KOPT-K1 (cell line): ENCODE results near the gene SPTLC3.

ENCODE experiments used
- H3K27ac ChIP-seq: fragments of 200-600 bp; sonication (generic); 2 replicates; pipeline ENCODE4 v1.5.1; 2016; ENCODE audit warnings: antibody characterized with exemption, mild to moderate bottlenecking, low read depth, low read length; ENCODE audit not compliant: poor library complexity, severe bottlenecking
- H3K36me3 ChIP-seq: fragments of 200-600 bp; sonication (generic); 2 replicates; pipeline ENCODE4 v1.5.1; 2017; ENCODE audit warnings: antibody characterized with exemption, mild to moderate bottlenecking, low read length, moderate library complexity; ENCODE audit not compliant: insufficient read depth
- H3K9me3 ChIP-seq: fragments of 200-600 bp; sonication (generic); 2 replicates; pipeline ENCODE4 v1.5.1; 2017; ENCODE audit warnings: antibody characterized with exemption, low read length, mild to moderate bottlenecking; ENCODE audit not compliant: insufficient read depth, poor library complexity, severe bottlenecking

Gene SPTLC3

GRCh38 chr20:13117200-13117599 is 108.4 kb downstream of the SPTLC3 start:
- Histone ChIP-seq H3K36me3 (no peaks in the 10 kb centered on the region), H3K27ac (no peak overlapping the region), H3K9me3 (no peaks in the 10 kb centered on the region)

- H3K36me3 ChIP-seq, result no peaks in the 10 kb centered on the region
- H3K9me3 ChIP-seq, result no peaks in the 10 kb centered on the region
- no peak overlapping the region for H3K27ac ChIP-seq
Observed at GRCh38 chr20:13118676-13119075, 109.9 kb downstream of the SPTLC3 start.

- H3K36me3 ChIP-seq, result no peaks in the 10 kb centered on the region
- H3K27ac ChIP-seq, result no peak overlapping the region
- no peaks in the 10 kb centered on the region for H3K9me3 ChIP-seq
Observed at GRCh38 chr20:13119583-13119982, 110.8 kb downstream of the SPTLC3 start.

GRCh38 chr20:13120471-13120870 is 111.7 kb downstream of the SPTLC3 start:
- Histone ChIP-seq H3K27ac (no peak overlapping the region), H3K36me3 (no peaks in the 10 kb centered on the region)

GRCh38 chr20:13121840-13122515 is 113.2 kb downstream of the SPTLC3 start:
- H3K27ac ChIP-seq, result no peak overlapping the region
- H3K9me3 ChIP-seq, result no peaks in the 10 kb centered on the region
- no peaks in the 10 kb centered on the region for H3K36me3 ChIP-seq

More at GRCh38 chr20:13120471-13120870, 111.7 kb downstream of the SPTLC3 start:
- H3K9me3 ChIP-seq, result no peaks in the 10 kb centered on the region

- no peak overlapping the region for H3K27ac ChIP-seq
- no peaks in the 10 kb centered on the region for H3K9me3 ChIP-seq
- no peaks in the 10 kb centered on the region for H3K36me3 ChIP-seq
Observed at GRCh38 chr20:13125486-13125885, 116.7 kb downstream of the SPTLC3 start.

- Histone ChIP-seq H3K9me3 (no peaks in the 10 kb centered on the region), H3K27ac (no peak overlapping the region), H3K36me3 (no peaks in the 10 kb centered on the region)
Observed at GRCh38 chr20:13128173-13128572, 119.4 kb downstream of the SPTLC3 start.

GRCh38 chr20:13130061-13130706 is 121.4 kb downstream of the SPTLC3 start:
- H3K36me3 ChIP-seq, result no peaks in the 10 kb centered on the region
- H3K27ac ChIP-seq, result no peak overlapping the region
- H3K9me3 ChIP-seq, result no peaks in the 10 kb centered on the region

GRCh38 chr20:13130707-13131103 is 121.9 kb downstream of the SPTLC3 start:
- no peak overlapping the region for H3K27ac ChIP-seq
- H3K9me3 ChIP-seq, result no peaks in the 10 kb centered on the region
- H3K36me3 ChIP-seq, result no peaks in the 10 kb centered on the region

GRCh38 chr20:13131688-13132087 is 122.9 kb downstream of the SPTLC3 start:
- H3K9me3 ChIP-seq, result no peaks in the 10 kb centered on the region
- no peaks in the 10 kb centered on the region for H3K36me3 ChIP-seq
- H3K27ac ChIP-seq, result no peak overlapping the region

GRCh38 chr20:13139459-13140150 is 130.8 kb downstream of the SPTLC3 start:
- H3K27ac ChIP-seq, result no peak overlapping the region
- H3K36me3 ChIP-seq, result no peaks in the 10 kb centered on the region
- no peaks in the 10 kb centered on the region for H3K9me3 ChIP-seq

GRCh38 chr20:13140201-13140600 is 131.4 kb downstream of the SPTLC3 start:
- Histone ChIP-seq H3K36me3 (no peaks in the 10 kb centered on the region), H3K9me3 (no peaks in the 10 kb centered on the region), H3K27ac (no peak overlapping the region)

GRCh38 chr20:13140775-13141174 is 132.0 kb downstream of the SPTLC3 start:
- Histone ChIP-seq H3K27ac (no peak overlapping the region), H3K9me3 (no peaks in the 10 kb centered on the region), H3K36me3 (no peaks in the 10 kb centered on the region)

- Histone ChIP-seq H3K9me3 (no peaks in the 10 kb centered on the region), H3K27ac (no peak overlapping the region), H3K36me3 (no peaks in the 10 kb centered on the region)
Observed at GRCh38 chr20:13141546-13141945, 132.8 kb downstream of the SPTLC3 start.

GRCh38 chr20:13142143-13142542 is 133.4 kb downstream of the SPTLC3 start:
- H3K27ac ChIP-seq, result no peak overlapping the region
- no peaks in the 10 kb centered on the region for H3K36me3 ChIP-seq
- no peaks in the 10 kb centered on the region for H3K9me3 ChIP-seq
